Activated naive CD8-positive, alpha-beta T cell treated with anti-CD3 and anti-CD28 coated beads for 36 hours (primary cell): ENCODE measurements around the gene ERN1. TPM values are rescaled to one million over a fixed set of nuclear protein-coding genes. Genes with fewer than 3 reads are reported as not detected.
A peak's percentile ranks its signal among the peaks of the same experiment; 100 is the strongest.
"Not testable (repeated sequence)": the region's sequence is repeated elsewhere in the genome, so short reads cannot be mapped to it uniquely, and the experiment has no call there.

Experiments
- DNase-seq: peaks from one replicate; pipeline ENCODE4 v3.0.0; 2021
- H3K27ac Mint-ChIP-seq: one replicate; pipeline ENCODE4 v1.8.0; 2022; ENCODE audit warnings: mild to moderate bottlenecking, moderate library complexity, mixed read lengths
- H3K27me3 Mint-ChIP-seq: one replicate; pipeline ENCODE4 v1.8.0; 2022; ENCODE audit warnings: mild to moderate bottlenecking, mixed read lengths
- H3K36me3 Mint-ChIP-seq: one replicate; pipeline ENCODE4 v1.8.0; 2021; ENCODE audit warnings: mild to moderate bottlenecking, mixed read lengths
- H3K4me1 Mint-ChIP-seq: one replicate; pipeline ENCODE4 v1.8.0; 2021; ENCODE audit warnings: mixed read lengths
- H3K4me3 Mint-ChIP-seq: one replicate; pipeline ENCODE4 v1.8.0; 2022; ENCODE audit warnings: mild to moderate bottlenecking, moderate library complexity, mixed read lengths
- H3K9me3 Mint-ChIP-seq: one replicate; pipeline ENCODE4 v1.8.0; 2022; ENCODE audit warnings: mixed read lengths
- total RNA-seq, 2 experiments: library from RNA; stranded (reverse); gene quantifications; one replicate each; pipeline ENCODE4 v1.2.3, GENCODE V29; 2021

ERN1 gene
- total RNA-seq, 2 experiments from 2014 or later = 7.6 to 9.0 TPM

- Mint-ChIP-seq H3K4me3 (no peak overlapping the region), H3K27ac (no peak overlapping the region)
These were observed 3.7 kb upstream of the ERN1 start for GRCh38 chr17:64133546-64134215.

DNA sequence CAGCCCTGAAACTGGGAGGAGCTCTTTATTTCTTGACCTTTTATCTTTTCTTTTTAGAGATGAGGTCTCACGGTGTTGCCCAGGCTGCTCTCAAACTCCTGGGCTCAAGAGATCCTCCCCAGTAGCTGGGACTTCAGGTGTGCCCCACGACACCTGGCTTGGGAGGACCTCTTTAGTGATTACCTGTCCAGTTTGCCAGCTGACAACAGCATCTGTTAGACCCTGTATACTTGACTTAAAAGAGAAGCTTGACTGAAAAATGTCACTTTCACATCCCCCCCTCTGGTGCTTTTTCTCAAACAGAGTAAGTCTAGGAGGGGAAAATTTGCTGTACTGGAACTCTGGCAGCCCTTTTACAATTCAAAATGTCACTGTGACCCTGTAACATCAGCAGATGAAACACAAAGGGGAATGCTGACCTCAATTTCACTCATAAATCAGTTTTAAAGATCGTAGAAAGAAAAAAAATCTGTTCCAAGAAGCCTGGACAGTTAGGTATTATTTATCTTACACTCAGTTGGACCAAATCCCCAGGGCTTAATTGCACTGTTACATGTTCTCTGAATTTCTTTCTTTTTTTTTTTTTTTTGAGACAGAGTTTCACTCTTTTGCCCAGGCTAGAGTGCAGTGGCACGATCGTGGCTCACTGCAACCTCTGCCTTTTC, 1.8 kb upstream of the ERN1 start:
- no peak for DNase-seq
- no peaks in the 10 kb centered on the region for H3K27me3 Mint-ChIP-seq
- no peak overlapping the region for H3K4me3 Mint-ChIP-seq
- no peaks in the 10 kb centered on the region for H3K9me3 Mint-ChIP-seq
- no peaks in the 10 kb centered on the region for H3K36me3 Mint-ChIP-seq
- peaks cover 31% of the 10 kb centered on the region for H3K4me1 Mint-ChIP-seq
- peak overlapping the region; percentile 91 for H3K27ac Mint-ChIP-seq

More at GRCh38 chr17:64133546-64134215, 3.7 kb upstream of the ERN1 start:
- DNase-seq = no peak
- peaks cover 23% of the 10 kb centered on the region for H3K4me1 Mint-ChIP-seq
- no peaks in the 10 kb centered on the region for H3K27me3 Mint-ChIP-seq
- H3K36me3 Mint-ChIP-seq = no peaks in the 10 kb centered on the region
- H3K9me3 Mint-ChIP-seq = no peaks in the 10 kb centered on the region

DNA sequence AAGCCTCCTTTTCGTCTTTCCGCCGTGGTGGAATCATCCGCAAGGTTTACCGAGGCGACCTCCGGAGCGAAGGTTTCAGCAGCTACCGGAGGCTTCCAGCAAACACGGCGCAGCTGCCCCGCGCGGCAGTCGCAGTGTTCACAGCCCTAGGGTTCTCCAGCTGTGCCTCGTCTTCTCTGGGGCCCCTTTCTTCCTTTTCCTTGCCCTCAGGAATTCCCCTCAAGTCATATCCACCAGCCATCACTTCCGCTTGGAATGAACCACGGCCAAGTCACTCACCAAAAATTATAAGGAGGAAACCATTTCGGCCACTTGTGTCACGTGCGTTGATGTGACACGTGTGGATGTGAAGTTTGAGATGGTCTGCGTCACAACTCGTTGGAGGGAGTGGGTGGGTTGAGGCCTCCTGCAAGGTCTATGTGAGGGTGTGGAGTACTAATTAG, 636 bp upstream of the ERN1 start:
- Mint-ChIP-seq H3K36me3 (no peaks in the 10 kb centered on the region), H3K27ac (peak overlapping the region; percentile 91), H3K4me3 (peak overlapping the region; percentile 80), H3K27me3 (no peaks in the 10 kb centered on the region), H3K9me3 (no peaks in the 10 kb centered on the region), H3K4me1 (peaks cover 40% of the 10 kb centered on the region)
- no peak for DNase-seq

- no peak for DNase-seq
- Mint-ChIP-seq H3K27ac (no peak overlapping the region), H3K4me3 (peak overlapping the region; percentile 78), H3K27me3 (no peaks in the 10 kb centered on the region), H3K36me3 (peaks cover 4% of the 10 kb centered on the region), H3K9me3 (no peaks in the 10 kb centered on the region), H3K4me1 (peaks cover 40% of the 10 kb centered on the region)
These were observed 504 bp downstream of the ERN1 start for GRCh38 chr17:64129515-64129764.

- H3K4me1 Mint-ChIP-seq = peaks cover 40% of the 10 kb centered on the region
- H3K36me3 Mint-ChIP-seq = peaks cover 7% of the 10 kb centered on the region
- no peak for DNase-seq
- no peak overlapping the region for H3K27ac Mint-ChIP-seq
- peak overlapping the region; percentile 78 for H3K4me3 Mint-ChIP-seq
- H3K27me3 Mint-ChIP-seq = no peaks in the 10 kb centered on the region
- no peaks in the 10 kb centered on the region for H3K9me3 Mint-ChIP-seq
These were observed 993 bp downstream of the ERN1 start for GRCh38 chr17:64128787-64129514.

DNA sequence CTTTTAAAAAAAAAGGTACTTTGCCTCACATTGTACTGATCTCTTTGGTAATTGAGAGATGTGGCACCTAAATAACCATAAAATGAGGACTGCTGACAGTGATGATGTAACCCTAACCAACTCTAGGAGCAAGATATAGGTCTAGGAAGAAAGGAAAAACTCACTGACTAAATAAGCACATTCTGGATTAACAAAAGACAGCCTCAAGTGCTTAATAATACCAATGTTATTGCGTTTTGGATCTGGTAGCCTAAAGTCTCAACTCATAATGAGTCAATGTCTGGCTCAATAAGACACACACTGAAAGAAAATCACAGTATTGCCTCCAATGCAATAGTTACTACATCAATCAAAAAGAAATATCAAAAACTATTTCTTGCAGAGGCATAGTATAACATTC, 3.0 kb downstream of the ERN1 start:
- Mint-ChIP-seq H3K36me3 (peaks cover 8% of the 10 kb centered on the region), H3K27ac (no peak overlapping the region)

DNA sequence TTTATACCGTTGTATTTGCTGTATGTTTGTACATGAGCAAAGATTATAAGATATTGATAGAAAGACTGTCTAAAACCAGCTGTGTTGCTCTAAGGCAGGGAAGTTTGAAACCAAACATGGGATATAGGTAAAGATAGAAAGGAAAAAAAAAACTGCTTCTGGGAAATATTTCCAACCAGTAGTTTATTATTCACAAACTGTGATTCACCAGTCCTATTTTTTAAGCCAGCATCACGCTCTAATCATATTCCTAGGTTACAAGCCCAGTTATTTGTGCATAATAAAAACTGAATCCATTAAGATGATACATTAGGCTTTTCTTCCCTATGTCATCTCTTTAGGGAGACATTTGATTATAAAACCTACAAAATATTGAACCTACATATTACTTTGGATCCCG, 4.0 kb downstream of the ERN1 start:
- Mint-ChIP-seq H3K9me3 (no peaks in the 10 kb centered on the region), H3K4me3 (no peak overlapping the region), H3K36me3 (peaks cover 10% of the 10 kb centered on the region), H3K27me3 (no peaks in the 10 kb centered on the region), H3K4me1 (peaks cover 36% of the 10 kb centered on the region), H3K27ac (no peak overlapping the region)
- no peak for DNase-seq

More for the DNA sequence above, 3.0 kb downstream of the ERN1 start:
- DNase-seq = no peak
- peaks cover 41% of the 10 kb centered on the region for H3K4me1 Mint-ChIP-seq
- H3K27me3 Mint-ChIP-seq = no peaks in the 10 kb centered on the region
- H3K4me3 Mint-ChIP-seq = no peak overlapping the region
- H3K9me3 Mint-ChIP-seq = no peaks in the 10 kb centered on the region

GRCh38 chr17:64124609-64125008, 5.3 kb downstream of the ERN1 start:
- H3K27me3 Mint-ChIP-seq = no peaks in the 10 kb centered on the region
- H3K4me3 Mint-ChIP-seq = no peak overlapping the region

GRCh38 chr17:64123114-64123513, 6.8 kb downstream of the ERN1 start:
- H3K4me1 Mint-ChIP-seq = peaks cover 32% of the 10 kb centered on the region
- no peak overlapping the region for H3K27ac Mint-ChIP-seq
- no peaks in the 10 kb centered on the region for H3K27me3 Mint-ChIP-seq
- H3K9me3 Mint-ChIP-seq = no peaks in the 10 kb centered on the region
- H3K4me3 Mint-ChIP-seq = no peak overlapping the region
- DNase-seq = no peak
- peaks cover 12% of the 10 kb centered on the region for H3K36me3 Mint-ChIP-seq

More at GRCh38 chr17:64124609-64125008, 5.3 kb downstream of the ERN1 start:
- Mint-ChIP-seq H3K36me3 (peaks cover 12% of the 10 kb centered on the region), H3K27ac (no peak overlapping the region), H3K9me3 (no peaks in the 10 kb centered on the region), H3K4me1 (peaks cover 41% of the 10 kb centered on the region)
- DNase-seq = no peak

DNA sequence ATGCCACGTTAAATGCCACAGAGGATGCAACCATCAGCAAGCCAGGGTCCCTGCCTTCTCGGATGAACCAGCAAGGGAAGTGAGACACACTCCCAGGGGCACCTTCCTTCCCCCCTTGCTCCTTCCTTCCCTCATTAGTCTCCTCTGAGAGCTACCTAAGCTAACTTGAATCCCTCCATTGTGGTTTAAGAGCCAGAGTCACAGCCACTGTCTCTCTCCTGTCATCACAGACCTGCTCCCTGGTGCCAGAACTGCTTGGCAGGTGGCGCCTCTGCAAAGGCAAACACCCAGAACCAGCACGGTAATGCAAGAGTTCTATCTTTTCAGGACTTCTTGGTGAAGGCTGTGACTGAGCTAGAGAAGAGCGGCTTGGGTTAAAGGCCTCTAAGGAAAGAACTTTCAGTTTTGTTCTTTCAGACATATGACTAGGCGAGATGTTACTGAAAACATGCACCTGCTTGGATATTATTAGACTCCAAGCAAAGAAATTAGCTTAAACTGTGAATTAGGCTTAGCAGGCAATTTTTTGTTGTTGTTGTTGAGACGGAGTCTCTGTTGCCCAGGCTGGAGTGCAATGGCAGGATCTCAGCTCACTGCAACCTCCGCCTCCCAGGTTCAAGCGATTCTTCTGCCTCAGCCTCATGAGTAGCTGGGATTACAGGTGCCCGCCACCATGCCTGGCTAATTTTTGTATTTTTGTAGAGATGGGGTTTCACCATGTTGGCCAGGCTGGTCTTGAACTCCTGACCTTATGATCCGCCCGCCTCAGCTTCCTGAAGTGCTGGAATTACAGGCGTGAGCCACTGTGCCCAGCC, 8.8 kb downstream of the ERN1 start:
- Mint-ChIP-seq H3K4me1 (peaks cover 32% of the 10 kb centered on the region), H3K27ac (peak overlapping the region; percentile 9), H3K36me3 (peaks cover 12% of the 10 kb centered on the region)
- not testable (repeated sequence) for H3K27me3 Mint-ChIP-seq, DNase-seq, H3K9me3 Mint-ChIP-seq, H3K4me3 Mint-ChIP-seq

GRCh38 chr17:64120159-64120810, 9.7 kb downstream of the ERN1 start:
- no peak for DNase-seq
- peak overlapping the region; percentile 9 for H3K27ac Mint-ChIP-seq
- H3K9me3 Mint-ChIP-seq = no peaks in the 10 kb centered on the region
- H3K27me3 Mint-ChIP-seq = no peaks in the 10 kb centered on the region
- H3K36me3 Mint-ChIP-seq = peaks cover 12% of the 10 kb centered on the region
- H3K4me3 Mint-ChIP-seq = no peak overlapping the region
- peaks cover 35% of the 10 kb centered on the region for H3K4me1 Mint-ChIP-seq

DNA sequence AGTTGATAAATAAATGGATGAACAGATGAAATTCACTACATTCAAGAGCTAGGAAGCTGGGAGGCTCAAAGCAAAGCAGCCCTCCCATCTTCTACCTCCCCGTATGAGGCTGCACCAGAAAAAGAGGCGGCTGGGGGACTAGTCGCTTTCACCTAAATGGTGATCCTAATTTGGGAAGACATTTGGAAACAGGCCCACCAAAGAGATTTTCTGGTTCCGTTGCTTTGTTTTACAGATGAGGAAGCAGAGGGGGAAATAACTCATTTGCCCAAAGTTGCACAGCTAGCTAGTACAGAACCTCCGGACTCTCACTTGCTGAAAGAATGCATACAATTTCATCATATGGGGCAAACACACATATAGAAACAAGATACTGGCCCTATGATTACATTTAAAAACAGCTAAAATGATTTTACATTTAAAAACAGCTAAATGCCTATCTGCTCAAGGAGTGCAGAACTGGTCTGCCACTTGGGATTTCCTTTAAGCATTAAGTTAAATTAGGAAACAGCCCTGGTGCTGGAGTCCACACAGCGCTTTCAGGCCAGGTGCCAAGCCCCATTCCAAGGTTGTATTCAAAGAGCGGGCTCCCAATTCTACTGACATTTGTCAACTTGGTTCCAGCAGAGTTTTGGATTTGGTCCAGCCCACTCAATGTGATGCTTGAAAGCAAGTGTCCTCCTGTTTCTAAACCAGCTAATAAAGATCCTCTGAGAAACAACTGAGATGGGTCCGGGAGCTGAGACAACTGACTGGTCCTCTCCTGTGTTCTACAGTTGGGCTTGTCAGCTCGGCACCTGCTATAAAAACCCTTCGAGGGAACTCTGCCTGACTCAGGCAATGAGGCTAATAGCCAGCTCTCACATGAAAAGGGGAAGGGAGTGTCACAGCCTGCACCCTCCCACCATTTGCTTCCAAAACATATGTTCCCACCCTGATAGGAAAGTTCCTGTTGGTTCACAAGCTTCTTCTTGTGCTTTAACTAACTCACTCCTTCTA, 11.7 kb downstream of the ERN1 start:
- H3K36me3 Mint-ChIP-seq = peaks cover 8% of the 10 kb centered on the region
- no peaks in the 10 kb centered on the region for H3K27me3 Mint-ChIP-seq
- peaks cover 35% of the 10 kb centered on the region for H3K4me1 Mint-ChIP-seq
- DNase-seq = no peak
- no peak overlapping the region for H3K4me3 Mint-ChIP-seq
- no peaks in the 10 kb centered on the region for H3K9me3 Mint-ChIP-seq
- no peak overlapping the region for H3K27ac Mint-ChIP-seq

DNA sequence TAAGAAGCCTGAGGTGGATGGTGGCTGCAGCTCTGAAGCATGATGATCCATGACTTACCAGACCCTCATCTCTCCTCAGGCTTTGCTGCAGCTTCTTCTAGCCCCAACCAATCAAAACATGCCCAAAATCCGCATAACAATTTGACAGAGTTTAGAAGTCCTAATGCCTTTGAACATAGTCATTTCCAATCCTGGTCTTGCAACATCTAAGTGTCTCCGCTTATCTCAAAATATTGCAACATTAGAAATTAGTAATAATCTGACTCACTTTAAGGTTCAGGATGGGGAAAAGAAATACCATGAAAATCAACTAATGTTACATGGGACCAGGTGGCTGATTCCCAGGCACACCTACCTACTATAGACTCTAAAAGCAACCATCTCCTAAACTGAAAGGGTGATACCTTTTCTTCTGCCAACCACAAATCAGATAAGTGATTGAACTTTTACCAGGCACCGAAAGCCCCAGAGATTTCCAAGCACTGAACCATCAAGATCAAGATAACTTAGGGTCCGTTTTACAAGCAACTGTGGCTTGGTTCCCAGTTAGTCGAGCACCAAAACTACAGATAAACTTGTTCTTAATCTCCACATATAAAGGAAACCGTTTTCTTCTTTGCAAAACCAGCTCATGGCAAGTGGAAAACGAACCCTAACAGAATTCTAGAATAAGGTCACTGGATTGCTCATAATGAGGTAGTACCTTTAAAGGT, 14.0 kb downstream of the ERN1 start:
- H3K4me3 Mint-ChIP-seq = no peak overlapping the region
- H3K27me3 Mint-ChIP-seq = no peaks in the 10 kb centered on the region
- peaks cover 6% of the 10 kb centered on the region for H3K36me3 Mint-ChIP-seq
- peaks cover 30% of the 10 kb centered on the region for H3K4me1 Mint-ChIP-seq
- DNase-seq = no peak
- H3K27ac Mint-ChIP-seq = peak overlapping the region; percentile 61
- H3K9me3 Mint-ChIP-seq = no peaks in the 10 kb centered on the region
